ENCODE data around the gene TMED10.

Gene TMED10

DNA sequence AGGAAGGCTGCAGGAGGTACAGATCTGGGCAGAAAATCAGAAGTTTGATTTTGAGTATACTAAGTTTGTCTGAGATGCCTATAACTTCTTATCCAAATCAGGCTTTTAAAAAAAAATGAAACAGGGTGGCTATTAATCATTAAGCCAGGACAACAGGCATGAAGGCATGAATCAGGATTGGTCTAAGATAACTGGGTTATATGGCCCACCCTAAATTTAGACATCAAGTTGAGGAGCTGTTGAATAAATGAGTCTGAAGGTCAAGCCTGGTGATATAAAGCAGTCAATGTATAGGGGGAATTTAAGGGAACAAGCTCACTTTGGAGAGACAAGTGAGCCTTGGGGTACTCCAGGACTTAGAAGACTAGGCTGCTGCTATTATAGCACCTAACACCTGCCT lies 78.2 kb downstream of the TMED10 start:
- DNase-seq (ENCODE audit: low read depth) = no peak

DNA sequence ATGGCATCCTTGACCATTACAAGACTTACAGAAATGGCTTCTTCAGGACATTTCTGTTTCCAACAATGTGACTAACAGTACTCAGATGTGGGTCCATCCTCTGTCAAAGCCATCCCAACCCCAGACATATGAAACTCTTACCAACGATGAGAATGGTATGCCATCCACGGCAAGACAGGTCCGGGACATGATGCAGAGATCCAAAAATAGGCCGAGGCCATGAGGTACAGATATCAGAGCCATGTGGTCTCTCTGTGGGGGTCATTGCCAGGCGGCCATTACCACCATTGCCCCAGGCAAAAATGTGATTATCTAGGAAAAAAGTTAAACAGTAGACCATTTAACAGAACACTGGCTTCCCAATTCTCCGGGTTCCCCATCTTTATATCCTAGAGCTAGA lies 79.5 kb downstream of the TMED10 start:
- no peak overlapping the region for H3K4me3 ChIP-seq (ENCODE audit: low read depth, low read length)
- DNase-seq (ENCODE audit: low read depth) = no peak

More for the DNA sequence above, 78.2 kb downstream of the TMED10 start:
- no peak overlapping the region for H3K4me3 ChIP-seq (ENCODE audit: low read depth, low read length)

DNA sequence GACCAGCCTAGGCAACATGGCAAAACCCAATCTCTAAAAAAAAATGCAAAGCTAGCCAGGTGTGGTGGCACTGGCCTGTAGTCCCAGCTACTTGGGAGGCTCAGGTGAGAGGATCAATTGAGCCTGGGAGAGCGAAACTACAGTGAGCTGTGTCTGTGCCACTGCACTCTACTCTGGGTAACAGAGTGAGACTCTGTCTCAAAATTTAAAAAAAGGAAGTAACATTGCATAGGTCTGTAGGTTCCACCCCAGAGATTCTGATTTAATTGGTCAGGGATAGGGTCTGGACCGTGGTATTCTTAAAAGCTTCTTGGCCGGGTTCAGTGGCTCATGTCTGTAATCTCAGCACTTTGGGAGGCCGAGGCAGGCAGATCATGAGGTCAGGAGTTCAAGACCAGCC lies 80.7 kb downstream of the TMED10 start:
- no peak overlapping the region for H3K4me3 ChIP-seq (ENCODE audit: low read depth, low read length)
- DNase-seq (ENCODE audit: low read depth) = no peak

DNA sequence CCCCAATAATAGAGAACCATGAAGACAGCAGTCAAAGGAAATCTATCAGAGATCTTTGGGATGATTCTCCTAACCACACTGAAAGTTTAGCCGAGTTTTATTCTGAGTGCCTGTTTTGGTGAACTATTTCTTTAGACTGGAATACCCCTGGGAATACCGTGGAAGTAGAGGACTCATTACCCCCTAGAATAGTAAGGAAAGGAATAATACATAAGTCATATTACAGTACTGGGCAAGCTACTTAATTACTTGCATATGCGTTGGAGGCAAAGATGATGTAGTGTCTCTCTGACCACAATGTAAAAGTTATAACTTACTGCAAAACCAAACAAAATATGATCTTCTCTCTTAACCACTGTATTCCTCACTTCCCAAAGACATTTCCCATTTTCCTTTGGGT lies 81.5 kb downstream of the TMED10 start:
- DNase-seq (ENCODE audit: low read depth) = no peak
- no peak overlapping the region for H3K4me3 ChIP-seq (ENCODE audit: low read depth, low read length)

- no peak for DNase-seq (ENCODE audit: low read depth)
- H3K4me3 ChIP-seq (ENCODE audit: low read depth, low read length) = no peak overlapping the region
Observed at GRCh38 chr14:75092698-75093097, 83.7 kb downstream of the TMED10 start.

GRCh38 chr14:75091251-75091650 lies 85.2 kb downstream of the TMED10 start:
- no peak for DNase-seq (ENCODE audit: low read depth)
- no peak overlapping the region for H3K4me3 ChIP-seq (ENCODE audit: low read depth, low read length)

DNA sequence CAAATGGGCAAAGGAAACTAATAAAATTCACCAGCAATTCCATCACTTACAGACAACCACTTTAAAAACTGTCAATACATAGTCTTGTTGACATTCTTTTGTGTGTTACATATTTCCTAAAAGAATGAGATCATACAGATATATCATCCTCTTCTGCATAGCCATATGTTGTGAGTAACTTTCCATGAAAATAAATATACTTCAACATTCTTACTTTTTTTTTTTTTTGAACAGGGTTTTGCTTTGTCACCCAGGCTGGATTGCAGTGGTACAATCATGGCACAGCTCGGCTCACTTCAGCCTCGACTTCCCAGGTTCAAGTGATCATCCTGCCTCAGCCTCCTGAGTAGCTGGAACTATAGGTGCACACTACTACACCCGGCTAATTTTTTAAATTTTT lies 86.1 kb downstream of the TMED10 start:
- DNase-seq (ENCODE audit: low read depth) = no peak
- H3K4me3 ChIP-seq (ENCODE audit: low read depth, low read length) = no peak overlapping the region

- H3K4me3 ChIP-seq (ENCODE audit: low read depth, low read length) = no peak overlapping the region
- DNase-seq (ENCODE audit: low read depth) = no peak
Observed at GRCh38 chr14:75088566-75089373, 87.6 kb downstream of the TMED10 start.

DNA sequence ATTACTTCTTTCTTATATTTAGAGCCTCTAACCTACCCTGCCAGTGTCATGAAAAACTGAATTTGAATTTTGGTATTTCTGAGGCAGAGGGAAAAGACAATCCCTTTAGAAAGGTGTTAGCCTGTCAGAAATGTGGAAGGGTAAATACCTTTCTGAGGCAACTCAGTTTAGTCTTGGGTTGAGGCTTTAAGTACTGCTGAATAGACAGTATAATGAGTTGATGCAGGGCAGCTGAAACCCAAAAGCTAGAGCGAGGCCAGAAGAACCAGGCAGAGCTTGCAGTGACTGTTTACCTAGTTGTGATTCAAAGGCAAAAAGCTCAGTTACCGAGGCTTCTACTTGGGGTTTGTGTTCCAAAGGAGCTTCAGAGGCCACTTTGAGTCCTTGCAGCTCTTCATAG lies 88.3 kb downstream of the TMED10 start:
- DNase-seq (ENCODE audit: low read depth) = no peak
- no peak overlapping the region for H3K4me3 ChIP-seq (ENCODE audit: low read depth, low read length)

DNA sequence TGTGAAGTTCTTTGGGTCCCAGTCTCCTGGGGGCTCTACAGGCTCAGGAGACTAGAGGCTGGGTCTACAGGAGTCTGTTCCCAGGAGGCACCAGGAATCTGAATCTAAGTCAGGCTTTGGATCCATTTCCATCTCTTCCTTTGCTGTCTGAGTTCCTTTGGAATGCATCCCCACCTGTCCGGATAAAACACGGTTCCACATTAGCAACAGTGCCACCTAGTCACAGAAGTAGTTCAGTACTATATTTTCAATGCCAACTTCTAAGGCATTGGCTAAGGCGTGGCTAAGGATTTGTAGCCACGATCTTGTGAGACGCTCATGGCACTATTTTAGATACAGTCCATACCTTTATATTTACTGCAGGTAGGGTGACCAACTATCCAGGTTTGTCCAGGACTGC lies 91.9 kb downstream of the TMED10 start:
- H3K4me3 ChIP-seq (ENCODE audit: low read depth, low read length) = no peak overlapping the region
- no peak for DNase-seq (ENCODE audit: low read depth)

DNA sequence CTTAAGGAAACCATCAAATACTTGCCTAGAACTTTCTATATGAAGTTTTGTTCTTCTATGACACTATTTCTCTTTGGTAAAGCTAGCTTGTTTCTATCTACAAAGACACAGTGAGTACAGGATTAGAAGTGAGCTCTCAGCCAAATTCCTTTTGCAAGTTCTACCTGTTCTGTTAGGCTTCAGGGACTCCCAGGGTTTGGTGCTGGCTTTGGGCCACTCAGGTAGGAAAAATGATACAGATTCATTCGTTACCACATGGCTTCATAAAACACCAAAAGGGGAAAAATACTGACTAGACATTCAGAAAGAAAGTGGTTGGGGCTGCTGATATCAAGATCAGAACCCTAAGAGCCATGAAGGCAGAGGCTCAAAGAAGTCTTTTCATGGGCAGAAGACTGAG lies 93.1 kb downstream of the TMED10 start:
- no peak overlapping the region for H3K4me3 ChIP-seq (ENCODE audit: low read depth, low read length)
- no peak for DNase-seq (ENCODE audit: low read depth)

GRCh38 chr14:75081660-75082229 lies 94.7 kb downstream of the TMED10 start:
- no peak overlapping the region for H3K4me3 ChIP-seq (ENCODE audit: low read depth, low read length)
- no peak for DNase-seq (ENCODE audit: low read depth)

Data from skeletal muscle cell (primary cell).